Transverse colon (tissue), 3 donors: Measurements from ENCODE around the gene PRKCA.

Experiments
- EP300 ChIP-seq: sonication (generic); formaldehyde crosslinking; IDR thresholded peaks from one replicate; pipeline ENCODE4 v1.6.1; 2017; ENCODE audit warnings: antibody characterized with exemption, low read depth
- POLR2A ChIP-seq: fragments of 450-650 bp; IDR thresholded peaks from one replicate; pipeline ENCODE4 v1.6.1; 2016; ENCODE audit warnings: antibody characterized with exemption, mild to moderate bottlenecking, moderate library complexity
- TF ChIP-seq, protein P1 (sequence below), 5 experiments: fragments of 200-600 bp in 3 of 5; fragments of 450-650 bp in 2 of 5; sonication (generic) in 3 of 5; IDR thresholded peaks; 1 replicate in 2 of 5; 2 replicates in 3 of 5; pipeline ENCODE4 v1.5.1; 2016 to 2017; ENCODE audit warnings: antibody characterized with exemption in 5 of 5, inconsistent platforms in 3 of 5, mild to moderate bottlenecking in 2 of 5, moderate library complexity in 1 of 5

DNA sequence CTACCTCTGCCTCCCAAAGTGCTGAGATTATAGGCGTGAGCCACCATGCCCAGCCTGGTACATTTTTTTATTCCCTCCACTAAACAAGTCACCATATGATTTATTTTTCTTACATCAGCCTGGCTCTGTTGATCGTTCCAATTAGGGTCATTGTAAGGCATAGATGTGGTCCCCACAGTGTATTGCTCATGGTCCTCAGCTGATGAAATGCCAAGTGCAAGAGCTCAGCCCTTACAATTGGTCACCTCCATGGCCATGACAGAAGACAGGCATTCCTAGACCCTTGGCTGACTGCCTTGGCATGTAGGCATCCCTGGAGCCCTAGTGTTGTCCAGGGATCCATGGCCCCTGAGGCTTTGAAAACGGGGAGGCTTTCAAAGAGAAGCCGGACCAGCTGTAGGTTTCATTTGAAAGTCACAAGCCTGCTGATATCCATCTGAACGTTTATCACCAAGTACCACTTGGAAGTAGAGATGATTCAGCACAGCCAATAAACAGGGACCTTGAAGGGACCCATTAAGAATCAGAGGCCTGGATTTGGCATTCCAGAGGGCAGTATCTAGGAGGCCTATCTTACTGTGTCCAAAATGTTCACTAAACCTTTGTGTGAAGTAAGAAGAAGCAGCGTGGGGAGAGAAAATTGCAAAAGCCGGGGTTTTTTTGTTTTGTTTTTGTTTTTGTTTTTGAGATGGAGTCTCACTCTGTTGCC, 20.6 kb upstream of the PRKCA start:
- TF ChIP-seq, protein P1, sequence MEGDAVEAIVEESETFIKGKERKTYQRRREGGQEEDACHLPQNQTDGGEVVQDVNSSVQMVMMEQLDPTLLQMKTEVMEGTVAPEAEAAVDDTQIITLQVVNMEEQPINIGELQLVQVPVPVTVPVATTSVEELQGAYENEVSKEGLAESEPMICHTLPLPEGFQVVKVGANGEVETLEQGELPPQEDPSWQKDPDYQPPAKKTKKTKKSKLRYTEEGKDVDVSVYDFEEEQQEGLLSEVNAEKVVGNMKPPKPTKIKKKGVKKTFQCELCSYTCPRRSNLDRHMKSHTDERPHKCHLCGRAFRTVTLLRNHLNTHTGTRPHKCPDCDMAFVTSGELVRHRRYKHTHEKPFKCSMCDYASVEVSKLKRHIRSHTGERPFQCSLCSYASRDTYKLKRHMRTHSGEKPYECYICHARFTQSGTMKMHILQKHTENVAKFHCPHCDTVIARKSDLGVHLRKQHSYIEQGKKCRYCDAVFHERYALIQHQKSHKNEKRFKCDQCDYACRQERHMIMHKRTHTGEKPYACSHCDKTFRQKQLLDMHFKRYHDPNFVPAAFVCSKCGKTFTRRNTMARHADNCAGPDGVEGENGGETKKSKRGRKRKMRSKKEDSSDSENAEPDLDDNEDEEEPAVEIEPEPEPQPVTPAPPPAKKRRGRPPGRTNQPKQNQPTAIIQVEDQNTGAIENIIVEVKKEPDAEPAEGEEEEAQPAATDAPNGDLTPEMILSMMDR (IDR thresholded peaks at IDR 0.05): no peak
- TF ChIP-seq POLR2A (no peak), EP300 (no peak)
